WTC11 (cell line): ENCODE results near the gene PSMA3. TPM values are rescaled to one million over a fixed set of nuclear protein-coding genes. Genes with fewer than 3 reads are reported as not detected.

Experiments used
- ATAC-seq: fragments of 200-7000 bp; cut with Tn5 transposase; 2 replicates; pipeline ENCODE4 v1.10.0; 2021; ENCODE audit warnings: mild to moderate bottlenecking, moderate library complexity
- CTCF ChIA-PET: fragments of 300-600 bp; sonication (Branson Sonifier 250); formaldehyde crosslinking; loops from one replicate; lab custom pipeline; 2021; ENCODE audit warnings: antibody characterized with exemption; lab: Charles Lee
- POLR2A ChIA-PET: fragments of 350-600 bp; sonication (Branson Sonifier 250); formaldehyde crosslinking; loops from one replicate; lab custom pipeline; 2021; ENCODE audit warnings: antibody characterized with exemption; lab: Charles Lee
- DNase-seq: peaks from one replicate; pipeline ENCODE4 v3.0.0; 2021; ENCODE audit warnings: low spot score
- H3K27ac Mint-ChIP-seq: 2 replicates; pipeline ENCODE4 v1.8.0; 2021; ENCODE audit warnings: mixed read lengths
- H3K27me3 Mint-ChIP-seq: 2 replicates; pipeline ENCODE4 v1.8.0; 2021; ENCODE audit warnings: low read depth, mild to moderate bottlenecking, moderate library complexity, mixed read lengths
- H3K36me3 Mint-ChIP-seq: 2 replicates; pipeline ENCODE4 v1.8.0; 2021; ENCODE audit warnings: mixed read lengths
- H3K4me1 Mint-ChIP-seq: 2 replicates; pipeline ENCODE4 v1.8.0; 2022; ENCODE audit warnings: mixed read lengths
- H3K4me3 Mint-ChIP-seq: 2 replicates; pipeline ENCODE4 v1.8.0; 2021; ENCODE audit warnings: mild to moderate bottlenecking, moderate library complexity, mixed read lengths
- H3K9me3 Mint-ChIP-seq: 2 replicates; pipeline ENCODE4 v1.8.0; 2021; ENCODE audit warnings: mixed read lengths
- AR ChIP-seq: fragments of 250-450 bp; sonication (Bioruptor Pico); IDR thresholded peaks from 2 replicates; pipeline ENCODE4 v1.9.0; 2021; ENCODE audit warnings: mild to moderate bottlenecking
- E2F5 ChIP-seq: sonication (generic); formaldehyde crosslinking; IDR thresholded peaks from 2 replicates; pipeline ENCODE4 v1.8.1; 2022; ENCODE audit warnings: mild to moderate bottlenecking, moderate library complexity, missing genetic modification reagents
- EMX1 ChIP-seq: fragments of 250-450 bp; sonication (Bioruptor Pico); IDR thresholded peaks from 2 replicates; pipeline ENCODE4 v1.8.0; 2021; ENCODE audit warnings: mild to moderate bottlenecking
- ESRRA ChIP-seq: sonication (generic); formaldehyde crosslinking; IDR thresholded peaks from 2 replicates; pipeline ENCODE4 v1.8.1; 2022; ENCODE audit warnings: mild to moderate bottlenecking, missing genetic modification reagents, borderline replicate concordance
- ETV6 ChIP-seq: sonication (generic); formaldehyde crosslinking; IDR thresholded peaks from 2 replicates; pipeline ENCODE4 v1.8.1; 2022; ENCODE audit warnings: mild to moderate bottlenecking, missing genetic modification reagents
- IRF1 ChIP-seq: sonication (generic); formaldehyde crosslinking; IDR thresholded peaks from 2 replicates; pipeline ENCODE4 v1.8.0; 2023; ENCODE audit warnings: missing genetic modification reagents
- MXD4 ChIP-seq: fragments of 250-450 bp; sonication (Bioruptor Pico); IDR thresholded peaks from 2 replicates; pipeline ENCODE4 v1.8.0; 2021; ENCODE audit warnings: mild to moderate bottlenecking, moderate library complexity, borderline replicate concordance
- NR3C1 ChIP-seq: sonication (generic); formaldehyde crosslinking; conservative IDR thresholded peaks from 2 replicates; pipeline ENCODE4 v1.8.1; 2023; ENCODE audit warnings: low read depth, mild to moderate bottlenecking, missing genetic modification reagents
- OVOL2 ChIP-seq: fragments of 250-450 bp; sonication (Bioruptor Pico); IDR thresholded peaks from 2 replicates; pipeline ENCODE4 v1.9.0; 2021; ENCODE audit warnings: mild to moderate bottlenecking, borderline replicate concordance
- PREB ChIP-seq: sonication (generic); formaldehyde crosslinking; IDR thresholded peaks from 2 replicates; pipeline ENCODE4 v1.8.1; 2022; ENCODE audit warnings: mild to moderate bottlenecking, missing genetic modification reagents, moderate library complexity, borderline replicate concordance
- TCF7 ChIP-seq: sonication (generic); formaldehyde crosslinking; IDR thresholded peaks from 2 replicates; pipeline ENCODE4 v1.8.0; 2022; ENCODE audit warnings: mild to moderate bottlenecking, low read depth, missing genetic modification reagents, moderate library complexity
- ZNF423 ChIP-seq: fragments of 250-450 bp; sonication (Bioruptor Pico); IDR thresholded peaks from 2 replicates; pipeline ENCODE4 v2.1.2; 2022; ENCODE audit warnings: mild to moderate bottlenecking, moderate library complexity
- ZNF425 ChIP-seq: fragments of 250-450 bp; sonication (Bioruptor Pico); conservative IDR thresholded peaks from 2 replicates; pipeline ENCODE4 v1.9.0; 2021; ENCODE audit warnings: mild to moderate bottlenecking
- total RNA-seq: library from RNA; stranded (reverse); gene quantifications from 3 replicates; pipeline ENCODE4 v1.2.3, GENCODE V29; 2021

PSMA3 gene
- total RNA-seq, 1 experiment from 2014 or later, result 286 TPM

GRCh38 chr14:58283730-58284129 lies 39.1 kb downstream of the PSMA3 start (continued):
- TF ChIP-seq NR3C1 (CRISPR knock-in tag) (no peak), ESRRA (no peak), AR (no peak)

- Mint-ChIP-seq H3K27me3 (no peaks in the 10 kb centered on the region), H3K36me3 (peaks cover 62% of the 10 kb centered on the region), H3K4me3 (no peak overlapping the region), H3K27ac (peak overlapping the region; percentile 41; the same call in 1 of the 2 replicates), H3K9me3 (no peaks in the 10 kb centered on the region), H3K4me1 (no peaks in the 10 kb centered on the region)
- no peak for TF ChIP-seq ZNF423 (CRISPR knock-in tag)
- TF ChIP-seq PREB (CRISPR knock-in tag), result no peak
- TF ChIP-seq OVOL2, result no peak
- no peak for TF ChIP-seq ZNF425 (CRISPR knock-in tag)
- no peak for DNase-seq
- CTCF ChIA-PET, result no interaction called here
- POLR2A ChIA-PET, result no interaction called here
- ATAC-seq, result no peak
These were observed 40.5 kb downstream of the PSMA3 start for GRCh38 chr14:58285132-58285531.

- H3K4me1 Mint-ChIP-seq, result peaks cover 1% of the 10 kb centered on the region; the same call in 1 of the 2 replicates
- CTCF ChIA-PET, result no interaction called here
- no peaks in the 10 kb centered on the region for H3K9me3 Mint-ChIP-seq
- DNase-seq (no peak), ATAC-seq (no peak)
- POLR2A ChIA-PET, result no interaction called here
- no peaks in the 10 kb centered on the region for H3K27me3 Mint-ChIP-seq
- TF ChIP-seq ESRRA, result no peak
- TF ChIP-seq ETV6, result no peak
- no peak for TF ChIP-seq TCF7 (CRISPR knock-in tag)
- no peak for TF ChIP-seq IRF1
- TF ChIP-seq EMX1 (CRISPR knock-in tag), result no peak
- no peak for TF ChIP-seq OVOL2
- TF ChIP-seq MXD4 (CRISPR knock-in tag), result no peak
- TF ChIP-seq E2F5 (CRISPR knock-in tag), result no peak
- no peak for TF ChIP-seq ZNF425 (CRISPR knock-in tag)
- H3K27ac Mint-ChIP-seq, result peak overlapping the region; percentile 82; the same call in 1 of the 2 replicates
- H3K4me3 Mint-ChIP-seq, result no peak overlapping the region
- H3K36me3 Mint-ChIP-seq, result peaks cover 67% of the 10 kb centered on the region
These were observed 43.0 kb downstream of the PSMA3 start for GRCh38 chr14:58287607-58288042.
